ENCODE measurements around the gene E4F1. TPM values are rescaled to one million over a fixed set of nuclear protein-coding genes. Genes with fewer than 3 reads are reported as not detected.
"Not testable (repeated sequence)": the region's sequence is repeated elsewhere in the genome, so short reads cannot be mapped to it uniquely, and the experiment has no call there.

E4F1 gene
- total RNA-seq, 2 experiments from 2014 or later, result 21.2 to 21.7 TPM

DNA sequence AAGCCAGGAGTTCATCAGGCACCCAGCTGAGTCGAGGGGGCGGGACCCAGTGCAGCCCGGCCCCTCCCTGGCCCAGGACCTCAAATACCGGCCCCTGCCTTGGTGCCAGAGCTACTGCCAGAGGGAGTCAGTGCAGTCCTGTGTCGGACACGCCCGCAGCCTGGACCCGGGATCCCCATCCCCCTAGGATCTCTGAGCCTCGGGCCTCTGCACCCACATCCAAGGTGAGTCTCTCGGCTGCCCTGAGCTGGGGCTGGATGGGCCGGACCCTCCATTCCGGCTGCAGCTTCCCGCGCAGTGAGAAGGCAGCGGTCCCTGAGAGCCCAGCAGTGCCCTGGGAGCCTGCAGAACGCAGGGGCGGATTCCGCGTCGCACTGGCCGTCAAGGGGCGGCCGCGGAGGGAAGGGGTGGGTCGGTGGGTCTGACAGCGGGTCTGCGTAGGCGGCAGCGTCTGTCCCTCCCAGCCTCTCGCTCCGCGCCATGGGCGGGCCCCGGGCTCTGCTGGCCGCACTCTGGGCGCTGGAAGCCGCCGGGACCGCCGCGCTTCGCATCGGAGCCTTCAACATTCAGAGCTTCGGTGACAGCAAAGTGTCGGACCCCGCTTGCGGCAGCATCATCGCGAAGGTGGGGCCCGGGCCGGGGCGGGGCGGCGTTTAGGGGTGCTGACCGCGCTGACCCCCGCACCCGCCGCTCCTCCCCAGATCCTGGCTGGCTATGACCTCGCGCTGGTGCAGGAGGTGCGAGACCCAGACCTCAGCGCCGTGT lies 13.1 kb downstream of the E4F1 start, which contains the start of gene DNASE1L2:
DNASE1L2 (plus strand) TSS at position 108 of the 765 bp plus-strand sequence; CDS start at position 481, 373 bp downstream.
- no peaks in the 10 kb centered on the region for H3K4me1 Mint-ChIP-seq (ENCODE audit: low read depth)
- no peaks in the 10 kb centered on the region for H3K9me3 Mint-ChIP-seq
- no peak for DNase-seq
- intact Hi-C loops (cut with micrococcal nuclease), result no loop called here
- no peak within 1 kb of the TSS for H3K4me3 Mint-ChIP-seq
- H3K36me3 Mint-ChIP-seq (ENCODE audit: low read depth), result peaks cover 12% of the 10 kb centered on the region
- H3K27me3 Mint-ChIP-seq (ENCODE audit: low read depth), result no peaks in the 10 kb centered on the region
- CTCF ChIA-PET, result no interaction called here
- no peak within 1 kb of the TSS for H3K27ac Mint-ChIP-seq

DNA sequence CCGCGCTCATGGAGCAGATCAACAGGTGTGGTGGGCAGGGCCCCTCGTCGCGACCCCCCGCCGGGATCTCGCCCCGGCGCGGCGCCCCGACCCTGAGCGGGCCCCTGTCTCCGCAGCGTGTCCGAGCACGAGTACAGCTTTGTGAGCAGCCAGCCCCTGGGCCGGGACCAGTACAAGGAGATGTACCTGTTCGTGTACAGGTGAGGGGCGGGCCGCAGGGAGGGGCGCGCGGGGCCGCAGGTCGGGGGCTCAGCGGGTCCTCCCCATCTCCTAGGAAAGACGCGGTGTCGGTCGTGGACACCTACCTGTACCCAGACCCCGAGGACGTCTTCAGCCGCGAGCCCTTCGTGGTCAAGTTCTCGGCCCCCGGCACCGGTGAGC lies 13.7 kb downstream of the E4F1 start:
- no peaks in the 10 kb centered on the region for H3K27me3 Mint-ChIP-seq (ENCODE audit: low read depth)
- no peak overlapping the region for H3K27ac Mint-ChIP-seq

DNA sequence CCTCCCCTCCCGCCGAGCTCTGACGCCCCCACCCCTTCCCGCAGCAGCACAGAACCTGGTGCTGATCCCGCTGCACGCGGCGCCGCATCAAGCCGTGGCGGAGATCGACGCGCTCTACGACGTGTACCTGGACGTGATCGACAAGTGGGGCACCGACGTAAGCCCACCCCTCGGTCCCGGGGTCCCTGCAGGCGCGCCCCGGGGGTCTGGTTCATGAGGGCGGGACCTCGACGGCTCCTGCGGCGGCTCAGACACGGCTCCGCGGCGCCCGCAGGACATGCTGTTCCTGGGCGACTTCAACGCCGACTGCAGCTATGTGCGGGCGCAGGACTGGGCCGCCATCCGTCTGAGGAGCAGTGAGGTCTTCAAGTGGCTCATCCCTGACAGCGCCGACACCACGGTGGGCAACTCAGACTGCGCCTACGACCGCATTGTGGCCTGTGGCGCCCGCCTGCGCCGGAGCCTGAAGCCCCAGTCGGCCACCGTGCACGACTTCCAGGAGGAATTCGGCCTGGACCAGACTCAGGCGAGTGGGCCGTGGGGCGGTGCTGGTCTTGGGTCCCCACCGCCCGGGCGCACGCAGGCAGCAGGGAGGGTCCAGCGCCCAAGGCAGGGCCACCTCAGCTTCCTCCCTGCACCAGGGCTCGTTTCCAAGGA lies 14.2 kb downstream of the E4F1 start:
- intact Hi-C loops (cut with micrococcal nuclease), result no loop called here
- Mint-ChIP-seq H3K27me3 (ENCODE audit: low read depth) (no peaks in the 10 kb centered on the region), H3K27ac (no peak overlapping the region), H3K36me3 (ENCODE audit: low read depth) (peaks cover 11% of the 10 kb centered on the region), H3K4me3 (no peak overlapping the region), H3K9me3 (no peaks in the 10 kb centered on the region), H3K4me1 (ENCODE audit: low read depth) (no peaks in the 10 kb centered on the region)
- CTCF ChIA-PET, result no interaction called here
- DNase-seq, result no peak

More for the DNA sequence above, 13.7 kb downstream of the E4F1 start:
- peaks cover 9% of the 10 kb centered on the region for H3K36me3 Mint-ChIP-seq (ENCODE audit: low read depth)
- no peaks in the 10 kb centered on the region for H3K4me1 Mint-ChIP-seq (ENCODE audit: low read depth)
- no peak for DNase-seq
- no peak overlapping the region for H3K4me3 Mint-ChIP-seq
- no peaks in the 10 kb centered on the region for H3K9me3 Mint-ChIP-seq
- CTCF ChIA-PET, result no interaction called here
- intact Hi-C loops (cut with micrococcal nuclease), result no loop called here

DNA sequence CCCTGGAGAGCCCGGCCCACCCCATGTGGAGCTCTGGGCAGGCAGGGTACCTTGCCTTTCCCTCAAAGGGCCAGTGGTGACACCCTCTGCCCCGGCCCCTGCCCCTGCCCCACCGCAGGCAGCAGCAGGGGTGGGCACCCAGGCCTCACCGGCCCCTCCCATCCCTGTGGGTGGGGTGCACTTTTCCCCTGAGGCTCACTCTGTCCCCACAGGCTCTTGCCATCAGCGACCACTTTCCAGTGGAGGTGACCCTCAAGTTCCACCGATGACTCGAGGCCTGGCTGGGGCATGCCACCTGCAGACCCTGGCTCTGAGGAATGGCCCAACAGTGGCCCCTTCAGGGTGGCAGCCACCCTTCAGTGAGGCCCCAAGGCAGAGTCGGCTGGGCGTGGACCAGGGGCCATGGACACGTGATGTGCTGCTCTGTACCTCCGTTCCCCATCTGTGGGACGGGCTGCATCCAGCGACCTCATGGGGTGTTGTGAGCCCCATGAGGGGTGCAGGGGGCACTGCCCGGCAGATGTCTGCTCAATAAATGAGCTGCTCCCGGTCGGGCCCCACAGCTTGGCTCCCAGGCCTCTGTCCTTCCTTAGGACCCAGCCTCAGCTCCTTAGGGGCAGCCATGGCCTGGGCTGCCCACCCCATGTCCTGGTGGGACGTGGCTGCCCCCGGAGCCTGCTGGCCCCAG lies 14.9 kb downstream of the E4F1 start:
- Mint-ChIP-seq H3K27me3 (ENCODE audit: low read depth) (no peaks in the 10 kb centered on the region), H3K4me3 (no peak overlapping the region), H3K27ac (no peak overlapping the region), H3K36me3 (ENCODE audit: low read depth) (peaks cover 11% of the 10 kb centered on the region), H3K9me3 (no peaks in the 10 kb centered on the region), H3K4me1 (ENCODE audit: low read depth) (no peaks in the 10 kb centered on the region)
- intact Hi-C loops (cut with micrococcal nuclease), result no loop called here
- no peak for DNase-seq
- CTCF ChIA-PET, result interaction anchor here (0.6 kb wide), 1 partner anchor 14 kb away, joined by 3 read pairs; no protein-coding TSS in a partner anchor

DNA sequence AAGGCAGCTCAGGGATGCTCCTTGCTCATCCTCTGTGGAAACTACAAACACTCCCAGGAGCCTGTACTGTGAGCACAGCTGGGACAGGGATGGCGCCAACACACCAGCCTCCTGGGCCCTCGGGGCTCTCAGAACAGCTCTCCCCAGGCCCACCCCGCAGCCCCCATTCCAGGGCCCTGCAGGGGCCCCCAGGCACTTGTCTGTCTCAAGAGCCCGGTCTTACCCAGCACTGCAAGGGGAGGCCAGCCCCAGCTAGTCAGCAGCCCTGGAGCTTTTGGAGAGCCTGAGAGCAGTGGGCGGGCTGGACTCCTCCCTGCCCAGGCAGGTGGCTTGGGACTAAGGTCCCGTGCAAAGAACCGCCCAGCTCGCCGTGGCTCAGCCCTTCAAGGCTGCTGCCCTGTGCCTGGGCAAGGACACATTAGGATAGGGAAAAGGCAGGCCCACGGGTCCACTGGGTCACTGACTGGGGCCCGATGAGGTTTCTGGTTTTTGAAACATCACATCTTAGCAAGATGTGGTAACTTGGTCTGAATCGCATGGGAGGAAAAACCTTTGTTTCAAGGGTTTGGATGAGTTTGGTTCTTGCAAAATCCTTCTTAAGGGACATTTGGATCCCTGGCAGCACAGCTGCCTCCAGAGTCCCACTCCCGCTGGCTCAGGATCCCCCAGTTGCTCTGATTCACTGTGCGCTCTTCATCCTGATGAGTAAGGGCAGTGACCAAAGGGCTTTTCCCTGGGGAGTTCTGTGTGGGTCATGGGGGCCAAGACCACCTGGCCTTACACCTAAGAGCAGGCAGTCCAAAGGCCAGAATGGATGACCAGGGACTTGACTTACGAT lies 15.7 kb downstream of the E4F1 start:
- CTCF ChIA-PET, result interaction anchor here (0.6 kb wide), 1 partner anchor 13 kb away, joined by 3 read pairs; no protein-coding TSS in a partner anchor
- intact Hi-C loops (cut with micrococcal nuclease), result no loop called here
- Mint-ChIP-seq H3K27ac (no peak overlapping the region), H3K36me3 (ENCODE audit: low read depth) (peaks cover 8% of the 10 kb centered on the region), H3K9me3 (no peaks in the 10 kb centered on the region), H3K4me1 (ENCODE audit: low read depth) (no peaks in the 10 kb centered on the region), H3K4me3 (no peak overlapping the region), H3K27me3 (ENCODE audit: low read depth) (no peaks in the 10 kb centered on the region)
- DNase-seq, result no peak

DNA sequence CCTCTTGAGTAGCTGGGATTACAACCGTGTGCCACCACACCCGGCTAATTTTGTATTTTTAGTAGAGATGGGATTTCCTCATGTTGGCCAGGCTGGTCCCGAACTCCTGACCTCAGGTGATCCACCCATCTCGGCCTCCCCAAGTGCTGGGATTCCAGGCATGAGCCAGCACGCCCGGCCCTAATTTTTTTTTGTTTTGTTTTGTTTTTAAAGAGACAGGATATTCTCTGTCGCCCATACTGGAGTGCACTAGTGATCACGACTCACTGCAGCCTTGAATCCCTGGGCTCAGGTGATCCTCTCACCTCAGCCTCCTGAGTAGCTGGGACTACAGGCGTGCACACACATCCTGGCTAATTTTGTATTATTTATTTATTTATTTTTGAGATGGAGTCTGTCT lies 16.9 kb downstream of the E4F1 start:
- H3K4me3 Mint-ChIP-seq; DNase-seq; CTCF ChIA-PET; H3K27ac Mint-ChIP-seq; H3K4me1 Mint-ChIP-seq (ENCODE audit: low read depth); intact Hi-C loops (cut with micrococcal nuclease); H3K27me3 Mint-ChIP-seq (ENCODE audit: low read depth); H3K36me3 Mint-ChIP-seq (ENCODE audit: low read depth); H3K9me3 Mint-ChIP-seq: not testable (repeated sequence)

DNA sequence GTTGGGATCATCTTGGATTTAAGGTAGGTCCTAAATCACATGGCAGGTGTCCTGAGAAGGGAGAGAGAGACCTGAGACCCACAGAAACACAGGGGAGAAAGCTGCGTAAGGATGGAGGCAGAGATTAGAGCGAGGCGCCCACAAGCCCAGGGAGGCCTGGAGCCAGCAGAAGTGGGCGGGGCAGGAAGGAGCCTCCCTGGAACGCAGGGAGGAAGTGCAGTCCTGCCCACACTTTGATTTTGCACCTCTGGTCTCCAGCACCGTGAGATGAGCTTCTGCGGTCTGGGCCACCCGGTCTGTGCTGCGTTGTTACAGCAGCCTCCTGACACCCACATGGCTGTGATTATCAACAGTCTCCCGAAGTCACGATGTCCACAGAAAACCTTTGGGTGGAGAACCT lies 19.2 kb downstream of the E4F1 start:
- CTCF ChIA-PET, result interaction anchor here (2.1 kb wide), 1 partner anchor 9 kb away, joined by 6 read pairs; the partner anchor contains the start of gene ECI1
- no peaks in the 10 kb centered on the region for H3K9me3 Mint-ChIP-seq
- no peak overlapping the region for H3K4me3 Mint-ChIP-seq
- H3K36me3 Mint-ChIP-seq (ENCODE audit: low read depth), result peaks cover 2% of the 10 kb centered on the region
- intact Hi-C loops (cut with micrococcal nuclease), result no loop called here
- no peaks in the 10 kb centered on the region for H3K27me3 Mint-ChIP-seq (ENCODE audit: low read depth)
- no peak for DNase-seq
- H3K27ac Mint-ChIP-seq, result no peak overlapping the region
- no peaks in the 10 kb centered on the region for H3K4me1 Mint-ChIP-seq (ENCODE audit: low read depth)

DNA sequence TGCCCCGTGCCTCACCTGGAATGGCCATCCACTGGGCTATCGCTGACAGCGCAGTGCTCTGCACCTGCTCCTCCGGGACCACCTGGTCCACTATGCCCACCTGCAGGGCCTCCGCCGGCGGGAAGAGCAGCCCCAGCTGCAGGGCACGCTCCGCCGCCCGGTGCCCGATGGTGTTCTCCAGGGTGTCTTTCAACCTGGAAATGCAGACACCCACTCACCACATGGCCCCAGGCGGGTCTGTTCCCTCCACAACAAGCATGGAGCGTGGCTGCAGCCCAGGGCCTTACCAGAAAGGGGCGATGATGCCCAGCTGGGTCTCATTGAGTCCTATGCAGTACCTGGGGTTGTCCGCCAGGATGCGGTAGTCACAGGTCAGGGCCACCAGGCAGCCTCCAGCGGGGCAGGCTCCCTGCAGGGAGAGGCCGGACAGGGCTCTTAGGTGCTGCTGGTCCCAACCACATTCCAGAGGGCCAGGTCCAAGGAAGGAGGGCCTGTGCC lies 19.7 kb downstream of the E4F1 start:
- Mint-ChIP-seq H3K4me1 (ENCODE audit: low read depth) (no peaks in the 10 kb centered on the region), H3K4me3 (no peak overlapping the region), H3K36me3 (ENCODE audit: low read depth) (peaks cover 2% of the 10 kb centered on the region), H3K9me3 (no peaks in the 10 kb centered on the region), H3K27me3 (ENCODE audit: low read depth) (no peaks in the 10 kb centered on the region), H3K27ac (no peak overlapping the region)
- intact Hi-C loops (cut with micrococcal nuclease), result no loop called here
- CTCF ChIA-PET, result interaction anchor here (2.1 kb wide), 1 partner anchor 9 kb away, joined by 6 read pairs; the partner anchor contains the start of gene ECI1
- no peak for DNase-seq

DNA sequence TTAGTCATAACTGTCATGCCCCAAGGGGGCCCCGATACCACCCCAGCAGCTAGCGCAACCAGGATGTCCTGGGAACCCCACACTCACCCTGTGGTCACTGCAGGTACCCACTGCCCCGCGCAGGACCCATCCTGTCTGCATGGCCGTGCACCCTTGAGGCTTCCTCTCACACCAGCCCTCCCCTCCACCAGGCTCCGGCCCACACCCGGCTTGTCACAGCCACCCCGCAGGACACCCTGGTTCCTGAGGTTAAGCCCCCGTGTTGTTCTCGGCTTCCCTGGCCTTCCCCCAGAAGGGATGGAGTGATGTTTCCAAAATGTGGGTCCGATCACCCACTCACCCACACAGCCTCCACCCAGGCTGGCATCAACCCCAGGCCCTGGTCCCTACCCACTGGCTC lies 20.4 kb downstream of the E4F1 start:
- peaks cover 2% of the 10 kb centered on the region for H3K36me3 Mint-ChIP-seq (ENCODE audit: low read depth)
- DNase-seq, result no peak
- intact Hi-C loops (cut with micrococcal nuclease), result no loop called here
- H3K27me3 Mint-ChIP-seq (ENCODE audit: low read depth), result no peaks in the 10 kb centered on the region
- CTCF ChIA-PET, result no interaction called here
- no peak overlapping the region for H3K4me3 Mint-ChIP-seq
- H3K27ac Mint-ChIP-seq, result no peak overlapping the region
- no peaks in the 10 kb centered on the region for H3K4me1 Mint-ChIP-seq (ENCODE audit: low read depth)
- no peaks in the 10 kb centered on the region for H3K9me3 Mint-ChIP-seq

DNA sequence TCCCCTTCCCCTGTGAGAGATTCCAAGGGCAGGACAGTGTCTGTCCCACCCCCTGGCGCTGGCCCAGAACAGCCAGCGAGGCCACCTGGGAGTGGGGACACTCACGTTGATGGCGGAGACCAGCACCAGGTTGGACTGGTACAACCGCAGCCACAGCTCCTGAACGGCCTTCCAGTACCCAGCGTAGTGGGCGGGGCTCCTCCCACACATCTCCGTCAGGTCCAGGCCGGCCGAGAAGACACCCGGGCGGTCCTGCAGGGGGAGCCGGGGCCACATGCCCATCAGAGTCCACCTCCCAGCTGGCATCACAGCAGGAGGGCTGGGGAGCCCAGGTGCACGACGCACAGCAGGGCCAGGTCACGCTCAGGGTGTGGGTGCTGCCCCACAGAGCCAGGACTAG lies 20.9 kb downstream of the E4F1 start:
- Mint-ChIP-seq H3K36me3 (ENCODE audit: low read depth) (peaks cover 4% of the 10 kb centered on the region), H3K4me3 (no peak overlapping the region), H3K27me3 (ENCODE audit: low read depth) (no peaks in the 10 kb centered on the region), H3K9me3 (no peaks in the 10 kb centered on the region), H3K27ac (no peak overlapping the region), H3K4me1 (ENCODE audit: low read depth) (no peaks in the 10 kb centered on the region)
- intact Hi-C loops (cut with micrococcal nuclease), result no loop called here
- CTCF ChIA-PET, result no interaction called here
- DNase-seq, result no peak

DNA sequence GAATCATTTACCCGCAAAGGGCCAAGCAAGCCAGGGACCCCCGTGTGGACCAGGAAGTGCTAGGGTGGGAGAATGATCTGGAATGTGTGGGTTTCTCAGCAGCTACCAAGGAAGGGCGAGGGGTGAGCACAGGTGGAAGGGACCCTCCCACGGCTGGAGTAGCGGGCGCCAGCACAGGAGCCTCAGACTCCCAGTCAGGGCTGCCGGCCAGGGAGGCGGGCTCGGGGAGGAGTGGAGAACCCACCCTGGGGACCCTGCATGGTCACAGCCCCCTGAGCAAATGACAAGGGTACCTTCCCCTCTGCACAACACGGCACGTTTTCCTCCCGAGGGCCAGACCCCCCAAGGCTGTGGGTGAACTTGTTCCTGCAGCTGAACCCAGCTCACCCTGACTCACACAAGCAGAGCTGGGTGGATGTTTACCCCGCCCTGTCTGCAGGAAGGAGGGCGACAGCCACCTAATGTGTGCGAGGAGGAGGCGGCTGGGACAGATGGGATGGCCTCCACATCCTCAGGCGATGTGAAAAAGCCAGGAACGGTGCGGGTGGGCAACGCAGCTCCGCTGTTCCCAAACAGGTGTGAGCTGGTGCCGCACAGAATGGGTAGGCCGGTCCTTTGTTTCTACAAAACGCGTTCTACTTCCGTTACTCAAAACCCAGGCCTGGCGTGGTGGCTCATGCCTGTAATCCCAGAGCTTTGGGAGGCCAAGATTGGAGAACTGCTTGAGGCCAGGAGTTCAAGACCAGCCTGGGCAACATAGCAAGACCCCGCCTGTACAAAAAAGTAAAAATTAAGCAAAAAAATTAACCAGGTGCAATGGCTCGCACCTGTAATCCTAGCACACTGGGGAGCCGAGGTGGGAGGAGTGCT lies 21.8 kb downstream of the E4F1 start:
- DNase-seq, result no peak
- H3K27ac Mint-ChIP-seq, result no peak overlapping the region
- no peaks in the 10 kb centered on the region for H3K27me3 Mint-ChIP-seq (ENCODE audit: low read depth)
- CTCF ChIA-PET, result no interaction called here
- no peaks in the 10 kb centered on the region for H3K9me3 Mint-ChIP-seq
- H3K4me1 Mint-ChIP-seq (ENCODE audit: low read depth), result no peaks in the 10 kb centered on the region
- peaks cover 6% of the 10 kb centered on the region for H3K36me3 Mint-ChIP-seq (ENCODE audit: low read depth)
- no peak overlapping the region for H3K4me3 Mint-ChIP-seq
- intact Hi-C loops (cut with micrococcal nuclease), result no loop called here
